Spleen (tissue), 11 donors: Measurements from ENCODE around the gene INTS6. TPM values are rescaled to one million over a fixed set of nuclear protein-coding genes. Genes with fewer than 3 reads are reported as not detected.

ENCODE experiments used
- DNase-seq: peaks from one replicate; pipeline ENCODE4 v3.0.0-alpha.2; 2020
- H3K27ac ChIP-seq, 8 donors: fragments of 200-600 bp; sonication (generic) in 7 of 8; 1 replicate in 4 of 8; 2 replicates in 4 of 8; pipeline versions ENCODE4 v1.5.0 to v1.8.0; 2016 to 2021; ENCODE audit warnings: inconsistent platforms in 4 of 8, mild to moderate bottlenecking in 4 of 8, moderate library complexity in 1 of 8
- H3K27me3 ChIP-seq, 7 donors: fragments of 200-600 bp; sonication (generic) in 6 of 7; replicated peaks in 1 of 7; 1 replicate in 4 of 7; 2 replicates in 3 of 7; pipeline versions ENCODE4 v1.5.0 to v1.8.0; 2016 to 2021; ENCODE audit warnings: inconsistent platforms in 3 of 7, mild to moderate bottlenecking in 1 of 7
- H3K36me3 ChIP-seq, 6 donors: fragments of 200-600 bp; sonication (generic) in 5 of 6; 1 replicate in 4 of 6; 2 replicates in 2 of 6; pipeline versions ENCODE4 v1.5.0 to v1.8.0; 2016 to 2021; ENCODE audit warnings: inconsistent platforms in 2 of 6
- H3K4me1 ChIP-seq, 6 donors: fragments of 200-600 bp; sonication (generic) in 5 of 6; 1 replicate in 3 of 6; 2 replicates in 3 of 6; pipeline versions ENCODE4 v1.5.0 to v1.8.0; 2016 to 2021; ENCODE audit warnings: inconsistent platforms in 3 of 6
- H3K4me3 ChIP-seq, 8 donors: fragments of 200-600 bp; sonication (generic) in 7 of 8; 1 replicate in 4 of 8; 2 replicates in 4 of 8; pipeline versions ENCODE4 v1.5.0 to v1.8.0; 2016 to 2021; ENCODE audit warnings: inconsistent platforms in 4 of 8, mild to moderate bottlenecking in 4 of 8, moderate library complexity in 2 of 8
- H3K9me3 ChIP-seq, 8 donors: fragments of 200-600 bp; sonication (generic) in 7 of 8; 1 replicate in 4 of 8; 2 replicates in 4 of 8; pipeline versions ENCODE4 v1.5.0 to v1.8.0; 2016 to 2021; ENCODE audit warnings: inconsistent platforms in 4 of 8
- CTCF ChIP-seq, 11 experiments: fragments of 200-600 bp in 7 of 11; fragments of 450-650 bp in 4 of 11; sonication (generic) in 4 of 11; IDR thresholded peaks in 8 of 11; conservative IDR thresholded peaks in 3 of 11; 1 replicate in 7 of 11; 2 replicates in 4 of 11; pipeline versions ENCODE4 v1.4.0 to v1.8.0; 2016 to 2021; ENCODE audit warnings: antibody characterized with exemption in 11 of 11, inconsistent platforms in 4 of 11, mild to moderate bottlenecking in 1 of 11
- POLR2A ChIP-seq, 3 donors: fragments of 450-650 bp; IDR thresholded peaks; one replicate each; pipeline ENCODE4 v1.5.1; 2017; ENCODE audit warnings: antibody characterized with exemption in 3 of 3, mild to moderate bottlenecking in 1 of 3
- POLR2AphosphoS5 ChIP-seq, 3 donors: sonication (generic); formaldehyde crosslinking; IDR thresholded peaks; one replicate each; pipeline ENCODE4 v1.5.1; 2017; ENCODE audit warnings: antibody characterized with exemption in 3 of 3
- WGBS, 5 donors: extraction: QIAGEN DNeasy Blood & Tissue Kit in 3 of 5; methylation state at CpG; one replicate each; pipeline versions ENCODE4 v1.1.5 to v1.1.7; 2013 to 2018; 5-methylcytosine and 5-hydroxymethylcytosine counted together
- intact Hi-C: fragments of 100-400 bp; cut with DNase I; formaldehyde crosslinking; loops from one replicate; pipeline ENCODE4 v1.15.0; 2023; ENCODE audit warnings: low total_unique reads
- polyA plus RNA-seq, 3 donors: library from polyadenylated mRNA; stranded (reverse); fragments of 200-250 nt; gene quantifications; one replicate each; pipeline ENCODE4 v1.2.1, GENCODE V29; 2013
- total RNA-seq, 7 donors: library from RNA; depleted of rRNA in 3 of 7; stranded (reverse); fragments of >200 nt in 3 of 7; fragmentation: NEBNext Ultra II Directional in 4 of 7; extraction: Animal tissue kit (Norgen Biotek cat#: 25700) in 4 of 7; gene quantifications; one replicate each; pipeline versions ENCODE4 v1.1.0 to v1.2.1, GENCODE V29; 2016 to 2021
- donor health status: healthy with polysubstance abuse.
- donor health status: DM: no; HTN: no; CAD: no; lungs with moderate emphysema.
- donor health status: DM: no; HTN: no; CAD: no.
- donor health status: Bipolar disorder and iron deficiency.
- donor health status: healthy.
- donor health status: DM: no; HTN: no; CAD: no.
- donor health status: DM: yes; HTN: yes; CAD: no.

Gene INTS6
- total and polyA plus RNA-seq, 10 donors, result 9.0 to 61.8 (median 45.8) TPM

GRCh38 chr13:51440381-51440780 is 12.5 kb downstream of the INTS6 start:
- no peak for DNase-seq
- WGBS, 5 donors, result 94 to 98% (median 97%) methylated on average over 1 of the region's 1 CpG
- Histone ChIP-seq H3K4me3 (no peak overlapping the region), H3K9me3 (no peaks in the 10 kb centered on the region), H3K36me3 (peaks cover 0 to 19% (median 0%) of the 10 kb centered on the region in 6 donors), H3K27me3 (no peaks in the 10 kb centered on the region), H3K4me1 (peaks cover 0 to 10% (median 0%) of the 10 kb centered on the region in 6 donors), H3K27ac (no peak overlapping the region)
- intact Hi-C loops, result no loop called here
- TF ChIP-seq POLR2AphosphoS5 (IDR thresholded peaks at IDR 0.05) (no peak), CTCF (IDR thresholded peaks at IDR 0.05 in 8 of 11, conservative IDR thresholded peaks at IDR 0.05 in 3 of 11) (no peak), POLR2A (IDR thresholded peaks at IDR 0.05) (no peak)

GRCh38 chr13:51437550-51438127 is 15.2 kb downstream of the INTS6 start:
- H3K9me3 ChIP-seq, result no peaks in the 10 kb centered on the region
- H3K4me3 ChIP-seq, result no peak overlapping the region
- TF ChIP-seq POLR2A (IDR thresholded peaks at IDR 0.05) (no peak), POLR2AphosphoS5 (IDR thresholded peaks at IDR 0.05) (no peak), CTCF (IDR thresholded peaks at IDR 0.05 in 8 of 11, conservative IDR thresholded peaks at IDR 0.05 in 3 of 11) (no peak)
- intact Hi-C loops, result loop anchor here (10.0 kb wide), 1 partner anchor 357 kb away; no protein-coding TSS in a partner anchor
- no peaks in the 10 kb centered on the region for H3K27me3 ChIP-seq
- WGBS, 5 donors, result 91 to 97% (median 94%) methylated on average over 4 of the region's 4 CpGs
- H3K27ac ChIP-seq, result no peak overlapping the region
- no peak for DNase-seq
- peaks cover 0 to 17% (median 0%) of the 10 kb centered on the region in 6 donors for H3K4me1 ChIP-seq
- H3K36me3 ChIP-seq, result peaks cover 0 to 31% (median 0%) of the 10 kb centered on the region in 6 donors

GRCh38 chr13:51435002-51435578 is 17.7 kb downstream of the INTS6 start:
- H3K4me3 ChIP-seq, result no peak overlapping the region
- no peaks in the 10 kb centered on the region for H3K27me3 ChIP-seq
- TF ChIP-seq CTCF (IDR thresholded peaks at IDR 0.05 in 8 of 11, conservative IDR thresholded peaks at IDR 0.05 in 3 of 11) (peak in 9 of 11 experiments; percentile 16 to 53 (median 42)), POLR2AphosphoS5 (IDR thresholded peaks at IDR 0.05) (no peak), POLR2A (IDR thresholded peaks at IDR 0.05) (no peak)
- WGBS, 5 donors, result 3 to 7% (median 6%) methylated on average over 1 of the region's 1 CpG
- H3K27ac ChIP-seq, result no peak overlapping the region
- intact Hi-C loops, result loop anchor here (10.0 kb wide), 1 partner anchor 360 kb away; no protein-coding TSS in a partner anchor
- DNase-seq, result no peak
- H3K9me3 ChIP-seq, result no peaks in the 10 kb centered on the region
- peaks cover 0 to 17% (median 1%) of the 10 kb centered on the region in 6 donors for H3K4me1 ChIP-seq
- peaks cover 0 to 35% (median 2%) of the 10 kb centered on the region in 6 donors for H3K36me3 ChIP-seq

- no peak for TF ChIP-seq POLR2A (IDR thresholded peaks at IDR 0.05)
- TF ChIP-seq POLR2AphosphoS5 (IDR thresholded peaks at IDR 0.05), result no peak
- TF ChIP-seq CTCF (IDR thresholded peaks at IDR 0.05 in 8 of 11, conservative IDR thresholded peaks at IDR 0.05 in 3 of 11), result no peak
- Histone ChIP-seq H3K27ac (no peak overlapping the region), H3K4me3 (no peak overlapping the region), H3K4me1 (peaks cover 0 to 23% (median 2%) of the 10 kb centered on the region in 6 donors), H3K27me3 (no peaks in the 10 kb centered on the region), H3K36me3 (peaks cover 0 to 50% (median 16%) of the 10 kb centered on the region in 6 donors), H3K9me3 (no peaks in the 10 kb centered on the region)
- no peak for DNase-seq
- intact Hi-C loops, result loop anchor here (10.0 kb wide), 1 partner anchor 362 kb away; no protein-coding TSS in a partner anchor
- 71 to 85% (median 77%) methylated on average over 2 of the region's 2 CpGs for WGBS, 5 donors
Observed at GRCh38 chr13:51432576-51432975, 20.3 kb downstream of the INTS6 start.
